ENCODE data around the gene VEPH1.

Gene VEPH1

GRCh38 chr3:157285966-157286365 is 217.2 kb downstream of the VEPH1 start:
- Histone ChIP-seq H3K27ac (replicated peaks) (no peak overlapping the region), H3K27me3 (ENCODE audit: insufficient read depth, poor library complexity, severe bottlenecking) (no peaks in the 10 kb centered on the region), H3K4me3 (replicated peaks; ENCODE audit: insufficient read depth, low read length) (no peak overlapping the region)
- no peak for DNase-seq (ENCODE audit: low read depth in 1 of 2, low spot score in 1 of 2)
- TF ChIP-seq REST (IDR thresholded peaks at IDR 0.05; ENCODE audit: insufficient replicate concordance, low read depth) = no peak
- TF ChIP-seq SPI1 (IDR thresholded peaks at IDR 0.05; ENCODE audit: borderline replicate concordance, low read depth) = no peak
- TF ChIP-seq, protein P1, sequence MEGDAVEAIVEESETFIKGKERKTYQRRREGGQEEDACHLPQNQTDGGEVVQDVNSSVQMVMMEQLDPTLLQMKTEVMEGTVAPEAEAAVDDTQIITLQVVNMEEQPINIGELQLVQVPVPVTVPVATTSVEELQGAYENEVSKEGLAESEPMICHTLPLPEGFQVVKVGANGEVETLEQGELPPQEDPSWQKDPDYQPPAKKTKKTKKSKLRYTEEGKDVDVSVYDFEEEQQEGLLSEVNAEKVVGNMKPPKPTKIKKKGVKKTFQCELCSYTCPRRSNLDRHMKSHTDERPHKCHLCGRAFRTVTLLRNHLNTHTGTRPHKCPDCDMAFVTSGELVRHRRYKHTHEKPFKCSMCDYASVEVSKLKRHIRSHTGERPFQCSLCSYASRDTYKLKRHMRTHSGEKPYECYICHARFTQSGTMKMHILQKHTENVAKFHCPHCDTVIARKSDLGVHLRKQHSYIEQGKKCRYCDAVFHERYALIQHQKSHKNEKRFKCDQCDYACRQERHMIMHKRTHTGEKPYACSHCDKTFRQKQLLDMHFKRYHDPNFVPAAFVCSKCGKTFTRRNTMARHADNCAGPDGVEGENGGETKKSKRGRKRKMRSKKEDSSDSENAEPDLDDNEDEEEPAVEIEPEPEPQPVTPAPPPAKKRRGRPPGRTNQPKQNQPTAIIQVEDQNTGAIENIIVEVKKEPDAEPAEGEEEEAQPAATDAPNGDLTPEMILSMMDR (IDR thresholded peaks at IDR 0.05; ENCODE audit: insufficient read depth, low read length) = no peak
- no peak for TF ChIP-seq GABPA (IDR thresholded peaks at IDR 0.05; ENCODE audit: low read depth)
- no peak for TF ChIP-seq POLR2AphosphoS5 (IDR thresholded peaks at IDR 0.05; ENCODE audit: low read depth)

GRCh38 chr3:157285141-157285540 is 218.1 kb downstream of the VEPH1 start:
- TF ChIP-seq, protein P1 (IDR thresholded peaks at IDR 0.05; ENCODE audit: insufficient read depth, low read length) = no peak
- TF ChIP-seq POLR2AphosphoS5 (IDR thresholded peaks at IDR 0.05; ENCODE audit: low read depth) (no peak), GABPA (IDR thresholded peaks at IDR 0.05; ENCODE audit: low read depth) (no peak), SPI1 (IDR thresholded peaks at IDR 0.05; ENCODE audit: borderline replicate concordance, low read depth) (no peak), REST (IDR thresholded peaks at IDR 0.05; ENCODE audit: insufficient replicate concordance, low read depth) (no peak)
- DNase-seq (ENCODE audit: low read depth in 1 of 2, low spot score in 1 of 2) = no peak
- Histone ChIP-seq H3K4me3 (replicated peaks; ENCODE audit: insufficient read depth, low read length) (no peak overlapping the region), H3K27ac (replicated peaks) (no peak overlapping the region), H3K27me3 (ENCODE audit: insufficient read depth, poor library complexity, severe bottlenecking) (no peaks in the 10 kb centered on the region)

- H3K27me3 ChIP-seq (ENCODE audit: insufficient read depth, poor library complexity, severe bottlenecking) = no peaks in the 10 kb centered on the region
- no peak for TF ChIP-seq POLR2AphosphoS5 (IDR thresholded peaks at IDR 0.05; ENCODE audit: low read depth)
- no peak for TF ChIP-seq REST (IDR thresholded peaks at IDR 0.05; ENCODE audit: insufficient replicate concordance, low read depth)
- no peak for TF ChIP-seq SPI1 (IDR thresholded peaks at IDR 0.05; ENCODE audit: borderline replicate concordance, low read depth)
- no peak for TF ChIP-seq GABPA (IDR thresholded peaks at IDR 0.05; ENCODE audit: low read depth)
- TF ChIP-seq, protein P1 (IDR thresholded peaks at IDR 0.05; ENCODE audit: insufficient read depth, low read length) = no peak
- H3K4me3 ChIP-seq (replicated peaks; ENCODE audit: insufficient read depth, low read length) = no peak overlapping the region
- no peak overlapping the region for H3K27ac ChIP-seq (replicated peaks)
- DNase-seq (ENCODE audit: low read depth in 1 of 2, low spot score in 1 of 2) = no peak
Measured at GRCh38 chr3:157284688-157285087, 218.5 kb downstream of the VEPH1 start.
